Keratinocyte (primary cell): Measurements from ENCODE around the gene TPSAB1. TPM values are rescaled to one million over a fixed set of nuclear protein-coding genes. Genes with fewer than 3 reads are reported as not detected.

Experiments used
- DNase-seq: peaks from one replicate; pipeline ENCODE4 v3.0.0-alpha.2; 2011; ENCODE audit warnings: low read depth, missing footprints, low spot score
- FAIRE-seq: peaks from 2 replicates; lab custom pipeline; 2011; peaks lifted over from hg19 to GRCh38; lab: Jason Lieb, UNC
- H2AFZ ChIP-seq: 2 replicates; pipeline ENCODE4 v1.6.0; 2012; ENCODE audit warnings: low read length, control low read depth, inconsistent platforms; ENCODE audit not compliant: control insufficient read depth
- H3K27ac ChIP-seq: 2 replicates; pipeline ENCODE4 v1.5.1; 2011; ENCODE audit warnings: low read length; ENCODE audit not compliant: control insufficient read depth, insufficient read depth
- H3K27me3 ChIP-seq: 3 replicates; pipeline ENCODE4 v1.6.0; 2011; ENCODE audit warnings: low read length; ENCODE audit not compliant: control insufficient read depth, insufficient read depth; ENCODE audit errors: extremely low read depth
- H3K36me3 ChIP-seq, 2 experiments: 2 replicates in 1 of 2; 3 replicates in 1 of 2; pipeline ENCODE4 v1.5.1; 2011; ENCODE audit warnings: low read length in 2 of 2, mild to moderate bottlenecking in 1 of 2; ENCODE audit not compliant: control insufficient read depth in 2 of 2, insufficient read depth in 2 of 2; ENCODE audit errors: extremely low read depth in 1 of 2
- H3K4me1 ChIP-seq: 3 replicates; pipeline ENCODE4 v1.5.1; 2011; ENCODE audit warnings: low read length; ENCODE audit not compliant: control insufficient read depth, insufficient read depth; ENCODE audit errors: extremely low read depth
- H3K4me2 ChIP-seq: 3 replicates; pipeline ENCODE4 v1.6.0; 2011; ENCODE audit warnings: low read depth, low read length; ENCODE audit not compliant: control insufficient read depth, insufficient read depth; ENCODE audit errors: extremely low read depth
- H3K4me3 ChIP-seq, 3 experiments: fragments of 200-600 bp in 1 of 3; sonication (generic) in 1 of 3; 2 replicates in 2 of 3; 3 replicates in 1 of 3; pipeline ENCODE4 v1.5.1; 2011 to 2016; ENCODE audit warnings: low read length in 3 of 3, mild to moderate bottlenecking in 3 of 3, control low read depth in 2 of 3, inconsistent platforms in 1 of 3, low read depth in 1 of 3, mixed read lengths in 1 of 3, mixed run types in 1 of 3, moderate library complexity in 1 of 3; ENCODE audit not compliant: control insufficient read depth in 2 of 3, insufficient read depth in 2 of 3; ENCODE audit errors: extremely low read depth in 1 of 3
- H3K79me2 ChIP-seq: 2 replicates; pipeline ENCODE4 v1.6.0; 2012; ENCODE audit warnings: low read length; ENCODE audit not compliant: control insufficient read depth, insufficient read depth
- H3K9ac ChIP-seq: 3 replicates; pipeline ENCODE4 v1.6.0; 2011; ENCODE audit warnings: low read length; ENCODE audit not compliant: control insufficient read depth, insufficient read depth; ENCODE audit errors: extremely low read depth
- H3K9me1 ChIP-seq: 3 replicates; pipeline ENCODE4 v1.6.0; 2011; ENCODE audit warnings: low read length; ENCODE audit not compliant: control insufficient read depth, insufficient read depth; ENCODE audit errors: extremely low read depth
- H3K9me3 ChIP-seq: 2 replicates; pipeline ENCODE4 v1.5.1; 2012; ENCODE audit warnings: low read depth, low read length; ENCODE audit not compliant: control insufficient read depth
- H4K20me1 ChIP-seq: 3 replicates; pipeline ENCODE4 v1.6.0; 2011; ENCODE audit warnings: low read length; ENCODE audit not compliant: control insufficient read depth, insufficient read depth; ENCODE audit errors: extremely low read depth
- CTCF ChIP-seq, 3 experiments: IDR thresholded peaks in 1 of 3; conservative IDR thresholded peaks in 1 of 3; optimal IDR thresholded peaks in 1 of 3; 2 replicates in 2 of 3; 3 replicates in 1 of 3; pipeline versions ENCODE3 to v1.5.1; 2011; ENCODE audit warnings: low read length in 3 of 3, mild to moderate bottlenecking in 3 of 3, moderate library complexity in 2 of 3, control low read depth in 1 of 3, inconsistent platforms in 1 of 3; ENCODE audit not compliant: insufficient read depth in 2 of 3; ENCODE audit errors: extremely low read depth in 1 of 3
- EZH2 ChIP-seq: IDR thresholded peaks from one replicate; pipeline ENCODE4 v1.6.1; 2012; ENCODE audit warnings: inconsistent platforms, mild to moderate bottlenecking, low read length, moderate library complexity
- dilution Hi-C: fragments of 300-500 bp; cut with MboI; formaldehyde crosslinking; loops from one replicate; pipeline ENCODE4 v1.7.0; 2020; ENCODE audit warnings: low sequenced_read_pairs; ENCODE audit not compliant: extremely low pct_ligation_motif_present
- polyA plus RNA-seq, 5 experiments: library from polyadenylated mRNA; depleted of rRNA in 3 of 5; stranded (reverse) in 3 of 5; stranded (forward) in 1 of 5; unstranded in 1 of 5; fragments of >200 nt; gene quantifications; 1 replicate in 1 of 5; 2 replicates in 3 of 5; 3 replicates in 1 of 5; pipeline versions ENCODE4 v1.2.1 to v1.2.3, GENCODE V29; 2011 to 2012; ENCODE audit warnings: missing spikeins in 2 of 5, low read depth in 1 of 5, low replicate concordance in 1 of 5

Gene TPSAB1
- polyA plus RNA-seq, 1 donor (not counting 4 experiments of a cell fraction or from before 2014, with no cell fraction given), result not detected

DNA sequence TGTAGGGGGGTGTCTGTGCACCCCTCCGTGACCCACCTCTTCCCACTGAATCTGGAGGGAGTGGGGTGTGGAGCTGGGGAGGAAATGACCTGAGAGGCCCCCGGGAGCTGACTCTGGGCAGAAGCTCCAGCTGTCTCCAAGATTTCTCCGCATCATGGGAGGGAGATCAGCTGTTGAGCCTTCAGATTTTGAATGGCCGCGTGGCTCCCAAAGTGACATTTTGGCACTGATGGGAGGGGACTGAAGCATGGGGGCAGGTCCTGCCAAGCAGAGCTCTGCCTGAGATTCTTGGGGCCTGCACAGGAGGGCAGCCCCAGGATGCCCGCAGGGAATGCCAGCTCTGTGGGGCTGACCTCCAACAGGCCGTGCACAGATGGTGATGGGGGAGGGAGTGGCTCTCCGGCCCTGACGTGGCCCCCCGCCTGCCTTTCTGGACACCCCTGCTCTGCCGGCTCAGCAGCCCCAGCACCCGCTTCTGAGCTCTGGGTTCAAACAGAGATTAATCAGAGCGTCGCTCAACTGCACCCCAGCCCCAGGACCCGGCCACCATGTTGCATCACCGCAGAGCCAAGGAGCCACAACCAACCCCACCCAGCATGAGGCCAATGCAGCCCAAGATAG lies 43.6 kb downstream of the TPSAB1 start:
- no peaks in the 10 kb centered on the region for H3K4me1 ChIP-seq
- no peaks in the 10 kb centered on the region for H3K79me2 ChIP-seq
- peaks cover 35% of the 10 kb centered on the region for H3K27me3 ChIP-seq
- no peak overlapping the region for H3K4me3 ChIP-seq
- dilution Hi-C loops, result no loop called here
- no peak for TF ChIP-seq EZH2
- no peaks in the 10 kb centered on the region for H3K9me1 ChIP-seq
- H3K36me3 ChIP-seq, result no peaks in the 10 kb centered on the region
- no peak overlapping the region for H3K9ac ChIP-seq
- no peak overlapping the region for H3K27ac ChIP-seq
- no peak overlapping the region for H2AFZ ChIP-seq
- H3K4me2 ChIP-seq, result no peak overlapping the region
- H3K9me3 ChIP-seq, result no peaks in the 10 kb centered on the region
- FAIRE-seq (no peak), DNase-seq (no peak)
- H4K20me1 ChIP-seq, result no peaks in the 10 kb centered on the region

DNA sequence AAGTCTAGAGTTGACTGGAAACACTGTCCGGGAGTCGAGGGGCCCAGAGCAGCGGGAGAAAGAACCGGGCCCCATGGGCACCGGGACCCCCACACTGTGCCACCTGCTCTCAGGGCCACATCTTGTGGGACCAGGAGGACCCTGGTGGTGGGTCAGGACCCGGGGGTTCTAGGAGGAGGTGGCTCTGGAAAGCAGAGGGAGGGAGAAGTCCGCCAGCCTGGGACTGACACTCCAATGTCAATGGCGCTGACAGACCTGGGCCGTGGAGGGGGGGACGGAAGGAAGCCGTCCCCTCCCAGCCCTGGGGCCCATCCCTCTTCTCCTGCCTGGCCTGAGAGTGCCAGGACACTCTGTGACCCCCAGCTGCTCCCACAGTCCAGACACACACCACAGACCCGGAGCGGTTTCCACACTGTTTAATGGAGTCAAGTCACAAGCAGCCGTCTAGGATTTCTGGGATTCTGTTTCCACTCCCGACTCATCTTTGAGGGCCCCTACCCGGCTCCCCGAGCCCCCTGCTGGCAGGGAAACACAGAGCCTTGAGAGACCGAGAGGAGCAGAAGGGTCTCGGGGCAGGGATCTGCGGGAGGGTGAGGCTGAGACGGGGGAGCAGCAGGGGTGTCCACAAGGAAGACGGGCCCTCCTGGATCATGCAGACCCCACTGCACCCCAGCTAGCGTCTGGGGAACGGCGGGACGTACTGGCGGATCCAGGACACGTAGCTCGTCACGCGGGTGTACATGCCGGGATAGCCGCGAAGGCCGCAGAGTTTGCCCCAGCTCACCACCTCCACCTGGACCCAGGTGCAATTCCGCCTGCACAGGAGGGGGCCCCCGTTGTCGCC lies 45.4 kb downstream of the TPSAB1 start:
- DNase-seq (no peak), FAIRE-seq (no peak)
- Histone ChIP-seq H3K27ac (no peak overlapping the region), H3K9ac (no peak overlapping the region), H3K36me3 (no peaks in the 10 kb centered on the region), H4K20me1 (no peaks in the 10 kb centered on the region), H3K27me3 (peaks cover 47% of the 10 kb centered on the region), H2AFZ (no peak overlapping the region), H3K4me3 (no peak overlapping the region), H3K4me1 (no peaks in the 10 kb centered on the region), H3K4me2 (no peak overlapping the region), H3K9me3 (no peaks in the 10 kb centered on the region), H3K79me2 (no peaks in the 10 kb centered on the region), H3K9me1 (no peaks in the 10 kb centered on the region)
- dilution Hi-C loops, result no loop called here
- TF ChIP-seq EZH2 (no peak), CTCF (optimal IDR thresholded peaks at IDR 0.05 in 1 of 3, IDR thresholded peaks at IDR 0.05 in 1 of 3, conservative IDR thresholded peaks at IDR 0.05 in 1 of 3; ENCODE audit: extremely low read depth in 1 of 3, insufficient read depth in 2 of 3, low read length in 3 of 3) (no peak)
